Gastroesophageal sphincter (tissue), 4 donors: ENCODE measurements around the gene SMLR1. TPM values are rescaled to one million over a fixed set of nuclear protein-coding genes. Genes with fewer than 3 reads are reported as not detected.

Source experiments
- ATAC-seq: fragments of 150-250 bp; one replicate; pipeline ENCODE4 v1.9.1; 2016; ENCODE audit warnings: mild to moderate bottlenecking, moderate library complexity
- H3K27ac ChIP-seq, 4 donors: fragments of 200-600 bp; sonication (generic) in 3 of 4; 1 replicate in 3 of 4; 2 replicates in 1 of 4; pipeline ENCODE4 v1.5.1; 2016 to 2019
- H3K27me3 ChIP-seq: fragments of 200-600 bp; sonication (generic); one replicate; pipeline ENCODE4 v1.5.1; 2019
- H3K36me3 ChIP-seq, 2 donors: fragments of 200-600 bp; sonication (generic); one replicate each; pipeline ENCODE4 v1.5.1; 2019; ENCODE audit warnings: control low read depth in 1 of 2
- H3K4me1 ChIP-seq, 3 donors: fragments of 200-600 bp; sonication (generic); 1 replicate in 2 of 3; 2 replicates in 1 of 3; pipeline ENCODE4 v1.5.1; 2016 to 2019; ENCODE audit warnings: control low read depth in 2 of 3
- H3K4me3 ChIP-seq, 2 donors: fragments of 200-600 bp; sonication (generic); one replicate each; pipeline ENCODE4 v1.5.1; 2019; ENCODE audit warnings: mild to moderate bottlenecking in 1 of 2, moderate library complexity in 1 of 2
- H3K9me3 ChIP-seq, 3 donors: fragments of 200-600 bp; sonication (generic); one replicate each; pipeline ENCODE4 v1.5.1; 2017 to 2019; ENCODE audit warnings: control low read depth in 2 of 3
- EP300 ChIP-seq: sonication (generic); formaldehyde crosslinking; IDR thresholded peaks from one replicate; pipeline ENCODE4 v1.6.1; 2017; ENCODE audit warnings: antibody characterized with exemption, mild to moderate bottlenecking
- POLR2A ChIP-seq, 2 donors: fragments of 450-650 bp; IDR thresholded peaks; one replicate each; pipeline ENCODE4 v1.6.1; 2017; ENCODE audit warnings: antibody characterized with exemption in 2 of 2, mild to moderate bottlenecking in 2 of 2, moderate library complexity in 1 of 2
- POLR2AphosphoS5 ChIP-seq: sonication (generic); formaldehyde crosslinking; IDR thresholded peaks from one replicate; pipeline ENCODE4 v1.6.1; 2017; ENCODE audit warnings: antibody characterized with exemption
- WGBS, 2 donors: methylation state at CpG; one replicate each; pipeline ENCODE4 v1.1.5; 2018; ENCODE audit warnings: low coverage in 1 of 2; 5-methylcytosine and 5-hydroxymethylcytosine counted together
- total RNA-seq, 4 donors: library from RNA; depleted of rRNA; stranded (reverse); fragments of >200 nt; gene quantifications; one replicate each; pipeline ENCODE4 v1.1.0, GENCODE V29; 2016
- TF ChIP-seq, protein P1 (sequence below), 4 experiments: fragments of 200-600 bp in 2 of 4; fragments of 450-650 bp in 2 of 4; sonication (generic) in 1 of 4; IDR thresholded peaks; one replicate each; pipeline ENCODE4 v1.5.1; 2017 to 2019; ENCODE audit warnings: antibody characterized with exemption in 4 of 4, mild to moderate bottlenecking in 2 of 4, moderate library complexity in 2 of 4

Gene SMLR1
- total RNA-seq, 4 donors from 2014 or later, result not detected

DNA sequence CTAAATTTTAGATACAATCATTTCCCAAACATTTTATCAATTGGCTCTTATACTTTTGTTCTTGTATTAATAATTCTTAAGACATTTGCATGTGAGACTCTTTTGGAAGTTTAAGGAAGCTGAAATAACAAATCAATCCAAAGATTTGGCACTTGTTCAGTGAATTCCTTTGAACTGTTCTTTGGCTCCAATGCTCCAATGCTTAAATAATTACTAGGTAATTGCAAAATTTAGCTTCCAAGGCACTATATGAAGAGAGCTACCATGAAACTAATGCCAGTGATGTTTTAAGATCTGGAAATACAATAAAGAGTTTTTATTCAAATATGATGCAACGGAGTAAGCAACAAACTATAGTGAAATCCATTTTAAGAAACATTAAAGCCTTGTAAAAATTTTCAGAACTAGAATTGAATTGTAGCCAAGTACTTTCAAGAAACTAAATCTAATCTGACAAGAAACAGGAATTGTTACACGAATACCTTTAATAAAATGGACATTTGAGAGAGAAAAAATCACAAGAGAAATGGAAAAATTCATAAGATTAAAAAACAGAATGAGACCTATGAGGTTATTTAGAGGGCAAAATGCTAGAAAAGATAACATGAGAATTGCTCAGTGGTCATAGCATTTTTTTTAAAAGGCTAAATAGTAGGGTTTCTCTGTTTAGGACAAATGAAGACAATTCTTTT is 43.6 kb upstream of the SMLR1 start:
- H3K27ac ChIP-seq, result no peak overlapping the region
- 26 to 42% methylated on average over 2 of the region's 2 CpGs for WGBS, 2 donors
- H3K9me3 ChIP-seq, result no peaks in the 10 kb centered on the region
- no peaks in the 10 kb centered on the region for H3K27me3 ChIP-seq
- H3K4me3 ChIP-seq, result no peak overlapping the region
- TF ChIP-seq POLR2AphosphoS5 (no peak), EP300 (no peak), POLR2A (IDR thresholded peaks at IDR 0.05) (no peak)
- TF ChIP-seq, protein P1, sequence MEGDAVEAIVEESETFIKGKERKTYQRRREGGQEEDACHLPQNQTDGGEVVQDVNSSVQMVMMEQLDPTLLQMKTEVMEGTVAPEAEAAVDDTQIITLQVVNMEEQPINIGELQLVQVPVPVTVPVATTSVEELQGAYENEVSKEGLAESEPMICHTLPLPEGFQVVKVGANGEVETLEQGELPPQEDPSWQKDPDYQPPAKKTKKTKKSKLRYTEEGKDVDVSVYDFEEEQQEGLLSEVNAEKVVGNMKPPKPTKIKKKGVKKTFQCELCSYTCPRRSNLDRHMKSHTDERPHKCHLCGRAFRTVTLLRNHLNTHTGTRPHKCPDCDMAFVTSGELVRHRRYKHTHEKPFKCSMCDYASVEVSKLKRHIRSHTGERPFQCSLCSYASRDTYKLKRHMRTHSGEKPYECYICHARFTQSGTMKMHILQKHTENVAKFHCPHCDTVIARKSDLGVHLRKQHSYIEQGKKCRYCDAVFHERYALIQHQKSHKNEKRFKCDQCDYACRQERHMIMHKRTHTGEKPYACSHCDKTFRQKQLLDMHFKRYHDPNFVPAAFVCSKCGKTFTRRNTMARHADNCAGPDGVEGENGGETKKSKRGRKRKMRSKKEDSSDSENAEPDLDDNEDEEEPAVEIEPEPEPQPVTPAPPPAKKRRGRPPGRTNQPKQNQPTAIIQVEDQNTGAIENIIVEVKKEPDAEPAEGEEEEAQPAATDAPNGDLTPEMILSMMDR (IDR thresholded peaks at IDR 0.05), result no peak
- no peaks in the 10 kb centered on the region for H3K36me3 ChIP-seq
- ATAC-seq, result no peak
- H3K4me1 ChIP-seq, result peaks cover 0 to 18% (median 0%) of the 10 kb centered on the region in 3 donors

DNA sequence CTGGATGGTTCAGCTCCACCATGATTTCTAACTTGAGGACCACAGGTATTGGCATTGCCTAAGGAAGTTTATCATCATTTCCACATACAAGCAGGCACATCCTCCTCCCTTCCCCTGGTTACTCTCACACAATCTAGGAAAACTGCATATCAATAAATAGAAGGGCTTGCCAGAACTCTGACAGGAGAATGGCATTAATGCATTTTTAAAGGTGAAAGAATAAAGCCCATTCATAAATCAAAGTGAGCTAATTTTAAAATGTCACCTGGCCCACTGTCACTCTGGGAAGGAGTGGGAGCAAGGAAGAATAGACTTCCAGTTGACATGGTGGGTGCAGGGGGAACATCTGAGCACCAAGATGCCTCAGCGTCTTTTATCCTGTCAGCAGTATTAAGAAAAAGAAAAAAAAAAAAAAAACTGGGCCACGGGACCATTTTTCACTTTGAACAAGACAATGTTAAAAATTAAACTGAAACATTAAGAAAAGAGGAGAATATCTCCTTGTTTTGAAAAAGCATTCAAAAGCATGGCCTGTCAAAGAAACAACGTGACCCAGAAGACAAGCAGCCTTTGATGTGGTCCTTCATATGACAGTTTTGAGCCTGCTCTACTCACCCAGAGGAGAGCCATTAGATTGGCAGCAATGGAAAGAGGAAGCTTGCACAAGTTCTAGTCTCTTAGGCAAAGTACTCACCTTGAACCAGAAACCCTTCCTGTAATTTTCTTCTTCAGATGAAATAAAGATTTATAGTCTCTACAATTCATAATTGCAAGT is 39.3 kb upstream of the SMLR1 start:
- H3K36me3 ChIP-seq, result no peaks in the 10 kb centered on the region
- H3K4me3 ChIP-seq, result no peak overlapping the region
- no peak overlapping the region for H3K27ac ChIP-seq
- 91 to 94% methylated on average over 3 of the region's 3 CpGs for WGBS, 2 donors
- H3K27me3 ChIP-seq, result no peaks in the 10 kb centered on the region
- ATAC-seq, result no peak
- H3K9me3 ChIP-seq, result no peaks in the 10 kb centered on the region
- no peak for TF ChIP-seq POLR2AphosphoS5
- TF ChIP-seq POLR2A (IDR thresholded peaks at IDR 0.05), result no peak
- TF ChIP-seq, protein P1 (IDR thresholded peaks at IDR 0.05), result no peak
- TF ChIP-seq EP300, result no peak
- H3K4me1 ChIP-seq, result peaks cover 0 to 5% (median 0%) of the 10 kb centered on the region in 3 donors

DNA sequence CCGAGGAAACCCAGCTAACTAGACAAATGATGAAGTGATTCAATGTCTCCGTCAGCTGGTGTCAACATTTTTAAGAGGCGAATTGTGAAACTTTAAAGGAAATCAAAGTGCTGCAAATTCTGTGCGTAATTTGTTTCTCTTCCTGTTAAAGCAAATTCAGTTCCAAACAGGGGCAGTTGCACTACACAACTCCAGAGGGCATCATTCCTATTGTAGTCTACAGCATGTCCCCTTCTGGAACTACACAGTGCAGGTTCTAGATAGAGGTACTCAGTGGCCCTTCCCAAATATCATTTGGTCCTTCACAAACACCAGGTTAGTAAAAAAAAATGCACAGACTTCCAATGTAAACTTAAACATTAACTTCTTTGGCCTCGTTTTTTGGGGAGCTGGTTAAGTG is 38.3 kb upstream of the SMLR1 start:
- TF ChIP-seq POLR2AphosphoS5, result no peak
- TF ChIP-seq, protein P1 (IDR thresholded peaks at IDR 0.05), result no peak
- TF ChIP-seq EP300, result no peak
- TF ChIP-seq POLR2A (IDR thresholded peaks at IDR 0.05), result no peak
- Histone ChIP-seq H3K9me3 (no peaks in the 10 kb centered on the region), H3K4me1 (no peaks in the 10 kb centered on the region), H3K36me3 (no peaks in the 10 kb centered on the region), H3K4me3 (no peak overlapping the region), H3K27ac (no peak overlapping the region), H3K27me3 (no peaks in the 10 kb centered on the region)
- WGBS, 2 donors, result 72 to 73% methylated on average over 5 of the region's 5 CpGs
- no peak for ATAC-seq

DNA sequence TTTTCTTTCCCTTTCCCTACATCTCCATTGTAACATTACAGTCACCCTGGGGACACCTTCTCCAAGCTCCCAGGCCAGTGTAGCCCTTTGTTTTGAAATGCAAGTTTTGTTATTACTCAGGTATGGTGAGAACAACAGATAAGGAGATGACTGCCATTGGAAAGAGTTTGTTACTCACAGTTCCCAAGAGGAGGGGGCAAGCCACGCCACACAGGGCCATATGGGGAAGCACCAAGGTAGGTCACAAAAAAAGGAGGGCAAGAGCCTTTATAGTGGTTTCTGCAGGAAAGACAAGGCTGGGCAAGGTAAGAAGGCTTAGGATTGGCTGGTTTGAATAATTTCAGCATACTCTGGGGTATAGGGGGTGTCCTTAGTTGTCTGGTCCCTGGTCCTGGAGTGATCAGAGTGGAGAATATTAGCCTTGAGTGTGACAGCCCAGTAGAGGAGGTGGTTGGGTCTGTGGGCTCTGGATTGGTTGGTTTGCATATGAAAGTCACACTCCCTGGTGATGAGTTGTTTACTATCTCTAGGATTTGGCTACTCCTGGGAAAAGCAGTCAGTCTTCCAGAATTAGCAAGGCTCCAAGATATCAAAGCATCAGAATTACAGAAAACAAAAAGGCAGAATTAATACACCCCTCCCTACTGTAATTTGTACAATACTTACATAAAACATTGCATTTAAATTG is 33.1 kb upstream of the SMLR1 start:
- no peaks in the 10 kb centered on the region for H3K27me3 ChIP-seq
- 100% methylated on average over 1 of the region's 1 CpG; no CpG with 5 or more reads in 1 of the 2 donors for WGBS, 2 donors
- no peak overlapping the region for H3K4me3 ChIP-seq
- peaks cover 0 to 4% (median 3%) of the 10 kb centered on the region in 3 donors for H3K4me1 ChIP-seq
- no peak for TF ChIP-seq POLR2AphosphoS5
- no peak for TF ChIP-seq POLR2A (IDR thresholded peaks at IDR 0.05)
- TF ChIP-seq, protein P1 (IDR thresholded peaks at IDR 0.05), result no peak
- no peak for TF ChIP-seq EP300
- H3K9me3 ChIP-seq, result peaks cover 0 to 8% (median 0%) of the 10 kb centered on the region in 3 donors
- no peaks in the 10 kb centered on the region for H3K36me3 ChIP-seq
- no peak for ATAC-seq
- H3K27ac ChIP-seq, result no peak overlapping the region
